ENCODE results near the gene TFDP2. TPM values are rescaled to one million over a fixed set of nuclear protein-coding genes. Genes with fewer than 3 reads are reported as not detected.

TFDP2 gene
- total RNA-seq: 10 to 100 TPM; 25.1 to 48.5 (median 30.8) TPM

GRCh38 chr3:142148792-142149672 is at the start of gene TFDP2:
TFDP2 (minus strand) TSS chr3:142149544; CDS start chr3:142101749, 47,795 bp downstream.
- DNase-seq (peak; percentile 92 to 97), ATAC-seq (ENCODE audit: low FRiP score in 2 of 2) (peak; percentile 98 to 99)
- Histone ChIP-seq H3K9me3 (no peaks in the 10 kb centered on the region), H3K27me3 (no peaks in the 10 kb centered on the region), H3K36me3 (no peaks in the 10 kb centered on the region), H3K27ac (peak within 1 kb of the TSS; percentile 83 to 88 (median 88)), H3K4me1 (peaks cover 9 to 19% (median 13%) of the 10 kb centered on the region in 4 donors), H3K4me3 (peak within 1 kb of the TSS; percentile 81 to 91 (median 84))
- TF ChIP-seq POLR2A (IDR thresholded peaks at IDR 0.05) (peak in 3 of 4 donors; percentile 65 to 81 (median 69)), EP300 (IDR thresholded peaks at IDR 0.05) (peak in 1 of 4 donors; percentile 9), POLR2AphosphoS5 (IDR thresholded peaks at IDR 0.05) (peak in 1 of 2 donors; percentile 79), CTCF (IDR thresholded peaks at IDR 0.05) (peak in 2 of 6 experiments; percentile 9 to 10)
- WGBS, 2 donors: 0 to 1% methylated on average over 26 to 43 of the region's 83 CpGs

GRCh38 chr3:142188846-142189245 is 39.5 kb upstream of the TFDP2 start:
- TF ChIP-seq CTCF (IDR thresholded peaks at IDR 0.05) (no peak), EP300 (IDR thresholded peaks at IDR 0.05) (no peak), POLR2AphosphoS5 (IDR thresholded peaks at IDR 0.05) (no peak), POLR2A (IDR thresholded peaks at IDR 0.05) (no peak)
- no peak for DNase-seq
- Histone ChIP-seq H3K4me3 (no peak overlapping the region), H3K27me3 (no peaks in the 10 kb centered on the region), H3K9me3 (no peaks in the 10 kb centered on the region), H3K4me1 (no peaks in the 10 kb centered on the region), H3K36me3 (peaks cover 0 to 38% (median 7%) of the 10 kb centered on the region in 4 donors), H3K27ac (no peak overlapping the region)
- no peak for ATAC-seq (ENCODE audit: low FRiP score in 2 of 2)

- Histone ChIP-seq H3K9me3 (no peaks in the 10 kb centered on the region), H3K27me3 (no peaks in the 10 kb centered on the region), H3K4me3 (no peak overlapping the region), H3K36me3 (peaks cover 4 to 81% (median 29%) of the 10 kb centered on the region in 4 donors), H3K27ac (no peak overlapping the region), H3K4me1 (no peaks in the 10 kb centered on the region)
- peak in 1 of 2 donors; percentile 25 for DNase-seq
- peak in 1 of 2 donors; percentile 36 for ATAC-seq (ENCODE audit: low FRiP score in 2 of 2)
- TF ChIP-seq CTCF (IDR thresholded peaks at IDR 0.05): peak in 5 of 6 experiments; percentile 24 to 42 (median 34)
- TF ChIP-seq POLR2A (IDR thresholded peaks at IDR 0.05): no peak
- 95% methylated on average over 6 of the region's 6 CpGs for WGBS, 2 donors
Observed at GRCh38 chr3:142180761-142181362, 31.5 kb upstream of the TFDP2 start.

GRCh38 chr3:142175478-142175877 is 26.1 kb upstream of the TFDP2 start:
- peaks cover 4 to 75% (median 23%) of the 10 kb centered on the region in 4 donors for H3K36me3 ChIP-seq

More at GRCh38 chr3:142175478-142175877, 26.1 kb upstream of the TFDP2 start:
- DNase-seq (no peak), ATAC-seq (ENCODE audit: low FRiP score in 2 of 2) (no peak)
- Histone ChIP-seq H3K4me1 (no peaks in the 10 kb centered on the region), H3K27me3 (no peaks in the 10 kb centered on the region), H3K9me3 (no peaks in the 10 kb centered on the region), H3K27ac (no peak overlapping the region), H3K4me3 (no peak overlapping the region)
- TF ChIP-seq POLR2A (IDR thresholded peaks at IDR 0.05) (no peak), CTCF (IDR thresholded peaks at IDR 0.05) (no peak), EP300 (IDR thresholded peaks at IDR 0.05) (no peak), POLR2AphosphoS5 (IDR thresholded peaks at IDR 0.05) (no peak)
- 64 to 85% methylated on average over 1 of the region's 1 CpG for WGBS, 2 donors
